HG03108 (cell line): ENCODE data around the gene TUBB3.
"Not testable (repeated sequence)": the region's sequence is repeated elsewhere in the genome, so short reads cannot be mapped to it uniquely, and the experiment has no call there.

ENCODE experiments used
- ATAC-seq: cut with Tn5 transposase; IDR thresholded peaks from one replicate; pipeline ENCODE4 v1.9.1; 2021; ENCODE audit warnings: moderate library complexity; ENCODE audit not compliant: unreplicated experiment

The TUBB3 gene

DNA sequence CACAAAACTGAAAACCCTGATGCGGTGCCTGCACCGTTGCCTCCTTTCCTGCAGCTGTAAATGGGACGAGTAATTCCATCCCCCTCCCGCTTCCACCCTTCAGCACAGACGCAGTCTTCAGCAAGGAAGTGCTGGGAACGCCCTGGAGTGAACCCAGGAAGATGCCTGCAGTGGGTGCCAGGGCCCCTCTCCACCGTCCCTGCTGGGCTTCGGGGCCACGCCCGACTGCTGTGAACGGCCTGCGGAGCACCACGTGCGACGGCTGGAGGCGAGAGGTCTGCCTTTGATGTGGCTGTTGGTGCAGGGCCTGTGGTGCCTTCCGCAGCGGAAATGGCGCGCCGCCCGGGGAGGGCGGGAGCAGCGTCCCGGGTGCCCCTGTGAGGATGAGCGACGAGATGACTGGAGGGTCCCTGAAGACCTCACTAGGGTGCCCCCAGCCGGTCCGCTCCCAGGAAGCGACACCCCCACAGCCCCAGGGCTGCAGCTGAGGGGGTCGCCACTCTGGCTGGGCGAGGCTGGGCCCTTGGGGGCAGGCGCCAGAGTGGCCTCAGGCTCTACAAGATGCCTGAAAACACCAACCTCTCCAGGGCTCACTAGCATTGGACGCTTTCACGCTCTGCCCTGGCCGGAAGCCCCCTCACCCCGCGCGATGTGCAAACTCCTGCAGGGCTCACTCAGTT lies 5.2 kb upstream of the TUBB3 start:
- ATAC-seq: peak; percentile 88

- peak; percentile 8 for ATAC-seq
These were observed 4.4 kb upstream of the TUBB3 start, which contains the start of gene MC1R for GRCh38 chr16:89918453-89919347. MC1R (plus strand) TSS chr16:89918862; CDS start chr16:89919259, 397 bp downstream.

GRCh38 chr16:89919535-89920406 lies 3.4 kb upstream of the TUBB3 start:
- no peak for ATAC-seq

DNA sequence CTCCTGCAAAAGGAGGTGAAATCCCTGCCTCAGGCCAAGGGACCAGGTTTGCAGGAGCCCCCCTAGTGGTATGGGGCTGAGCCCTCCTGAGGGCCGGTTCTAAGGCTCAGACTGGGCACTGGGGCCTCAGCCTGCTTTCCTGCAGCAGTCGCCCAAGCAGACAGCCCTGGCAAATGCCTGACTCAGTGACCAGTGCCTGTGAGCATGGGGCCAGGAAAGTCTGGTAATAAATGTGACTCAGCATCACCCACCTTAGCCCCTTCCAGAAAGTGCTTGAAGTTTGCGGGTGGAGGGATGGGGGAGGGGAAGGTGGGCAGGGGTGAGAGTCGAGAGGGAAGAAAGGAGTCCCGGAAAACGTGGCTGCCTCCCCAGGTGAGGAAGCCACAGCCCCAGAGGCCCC lies 2.4 kb upstream of the TUBB3 start:
- no peak for ATAC-seq

DNA sequence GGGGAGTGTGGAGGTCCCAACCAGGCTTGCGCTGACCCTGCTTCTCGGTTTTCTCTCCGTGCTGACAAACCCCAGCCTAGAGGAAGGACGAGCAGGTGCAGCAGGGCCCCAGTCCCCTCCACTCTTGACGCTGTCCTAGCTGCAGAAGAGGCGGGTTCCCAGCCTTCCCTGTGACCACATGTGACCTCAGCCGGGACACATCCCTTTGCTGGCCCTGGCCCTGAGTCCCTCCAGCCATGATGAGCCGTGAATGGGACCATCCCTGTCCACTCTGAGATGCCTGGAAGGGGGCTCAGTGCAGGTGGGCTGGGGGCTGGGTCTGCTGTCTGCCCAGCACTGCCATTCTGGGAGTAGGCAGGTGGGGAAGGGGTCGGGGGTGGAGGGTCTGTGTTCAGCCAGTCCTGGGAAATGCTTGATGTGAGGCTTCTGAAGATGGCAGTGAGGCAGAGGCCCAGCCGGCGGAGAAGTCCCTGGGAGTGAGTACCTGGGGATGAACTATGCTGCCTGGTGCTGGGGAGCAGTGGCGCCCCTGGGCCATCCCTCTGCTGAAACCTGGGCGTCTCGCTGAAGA lies 1.9 kb upstream of the TUBB3 start:
- no peak for ATAC-seq

DNA sequence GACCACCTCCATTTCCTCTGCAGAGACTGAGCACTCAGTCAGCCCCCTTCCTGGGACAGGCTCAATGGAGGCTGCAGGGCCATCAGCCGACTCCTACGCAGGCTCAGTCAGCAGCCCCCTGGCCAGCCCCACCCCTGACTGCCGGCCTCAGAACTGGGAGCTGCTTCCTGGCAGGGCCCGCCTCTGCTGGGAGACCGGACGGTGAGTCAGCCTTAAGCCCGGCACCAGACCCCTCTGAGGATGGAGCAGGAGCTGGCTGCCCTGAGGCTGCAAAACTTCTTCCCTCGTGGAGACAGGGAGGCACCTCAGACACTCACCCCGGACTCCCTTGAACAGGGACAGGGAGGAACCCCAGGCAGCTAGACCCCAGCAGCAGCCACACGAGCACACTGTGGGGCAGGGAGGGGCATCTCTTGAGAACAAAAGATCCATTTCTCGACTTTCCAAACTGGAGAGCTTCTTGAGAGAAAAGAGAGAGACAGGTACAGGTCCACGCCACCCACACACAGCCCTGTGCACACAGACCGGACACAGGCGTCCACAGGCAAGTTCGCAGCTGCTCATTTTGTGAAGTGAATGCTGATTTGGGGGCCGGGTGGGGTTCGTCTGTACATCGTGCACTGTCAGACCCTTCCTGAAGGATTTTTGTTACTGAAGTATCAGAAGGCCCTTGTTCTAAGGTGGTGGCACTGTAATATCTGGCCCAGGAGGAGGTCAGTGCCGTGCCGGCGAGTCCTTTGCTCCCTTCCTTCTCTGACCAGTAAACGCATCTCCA lies 1.3 kb upstream of the TUBB3 start:
- no peak for ATAC-seq

GRCh38 chr16:89922477-89922883 lies 662 bp upstream of the TUBB3 start:
- no peak for ATAC-seq

DNA sequence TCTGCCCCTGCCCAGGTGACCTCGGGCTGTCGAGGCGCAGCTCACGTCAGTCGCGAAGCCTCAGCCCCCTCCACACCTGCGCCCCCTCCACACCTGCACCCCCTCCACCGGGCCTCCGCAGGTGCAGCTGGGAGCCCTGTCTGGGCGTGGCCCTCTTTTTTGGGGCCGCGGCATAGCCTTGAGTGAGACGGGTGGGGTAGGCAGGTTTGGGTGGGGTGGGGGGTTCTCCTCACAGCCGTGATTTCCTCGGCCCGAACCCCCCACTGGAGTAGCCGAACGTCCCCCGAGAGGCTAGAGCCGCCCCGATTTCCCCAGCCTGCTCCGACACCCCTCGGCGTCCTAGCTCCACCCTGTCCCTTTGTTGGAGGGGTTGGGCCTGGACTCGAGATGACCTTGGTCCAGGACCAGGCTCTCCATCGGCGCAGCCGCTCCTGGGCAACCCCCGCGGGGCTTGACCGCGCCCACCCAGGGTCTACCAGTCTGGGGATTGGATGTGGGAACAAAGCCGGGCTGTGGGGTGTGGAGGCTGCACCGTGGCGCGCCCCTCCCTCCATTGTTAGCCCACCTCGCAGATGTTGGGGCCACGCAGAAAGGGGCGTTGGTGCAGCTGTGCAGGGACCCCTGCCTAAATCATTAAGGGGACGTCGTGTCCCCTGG lies 626 bp downstream of the TUBB3 start:
- ATAC-seq: no peak

DNA sequence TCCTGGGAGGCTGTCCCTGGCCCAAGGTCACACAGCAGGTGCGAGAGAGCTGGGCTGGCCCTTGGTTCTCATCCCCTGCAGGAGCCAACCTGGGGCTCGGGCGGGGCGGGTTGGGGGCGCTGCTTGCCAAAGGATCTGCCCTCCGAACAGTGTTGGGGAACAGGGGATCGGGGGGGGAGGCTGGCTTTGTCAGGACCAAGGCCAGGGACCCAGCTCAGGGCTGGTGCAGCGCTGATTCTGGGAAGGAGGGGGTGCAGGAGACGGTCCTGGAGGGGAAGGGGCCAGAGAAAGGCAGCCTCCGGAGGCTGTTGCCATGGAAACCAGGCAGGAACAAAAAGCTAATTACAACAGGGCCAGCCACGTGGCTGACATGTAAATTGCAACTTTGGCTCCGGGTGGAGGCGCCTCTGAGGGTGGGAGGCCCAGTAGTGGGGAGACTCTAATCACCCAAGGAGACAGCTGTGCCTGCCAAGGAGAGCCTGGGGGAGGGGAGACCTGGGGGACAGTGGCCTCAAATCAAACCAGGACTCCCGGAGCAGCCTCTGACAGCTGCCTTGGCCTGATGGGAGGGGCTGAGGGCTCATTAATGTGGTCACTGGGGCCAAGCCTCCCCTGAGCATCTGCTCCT lies 1.3 kb downstream of the TUBB3 start:
- no peak for ATAC-seq

GRCh38 chr16:89924925-89925307 lies 1.8 kb downstream of the TUBB3 start:
- no peak for ATAC-seq

DNA sequence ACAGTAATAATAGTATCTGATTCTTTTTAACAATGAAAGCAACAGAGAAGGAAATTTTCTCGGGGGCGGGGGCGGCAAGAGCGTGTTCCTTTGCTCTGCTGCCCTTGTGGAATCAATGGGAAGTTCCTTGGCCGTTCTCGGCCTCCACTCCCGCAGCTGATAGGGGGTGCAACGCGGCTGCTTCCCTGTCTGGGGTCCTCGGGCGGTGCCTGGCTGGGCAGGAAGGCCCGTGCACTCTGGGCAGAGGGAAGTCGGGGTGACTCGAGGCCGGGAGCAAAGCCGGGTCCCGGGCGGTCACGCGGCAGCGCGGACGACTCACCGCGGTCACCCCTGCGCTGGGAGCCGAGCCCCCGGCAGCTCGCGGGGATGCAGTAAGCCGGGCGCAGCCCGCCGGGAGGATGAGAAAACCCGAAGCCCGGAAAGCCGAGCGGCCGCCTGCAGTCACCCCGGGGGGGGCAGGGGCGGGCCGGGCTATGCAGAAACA lies 2.5 kb downstream of the TUBB3 start:
- no peak for ATAC-seq

DNA sequence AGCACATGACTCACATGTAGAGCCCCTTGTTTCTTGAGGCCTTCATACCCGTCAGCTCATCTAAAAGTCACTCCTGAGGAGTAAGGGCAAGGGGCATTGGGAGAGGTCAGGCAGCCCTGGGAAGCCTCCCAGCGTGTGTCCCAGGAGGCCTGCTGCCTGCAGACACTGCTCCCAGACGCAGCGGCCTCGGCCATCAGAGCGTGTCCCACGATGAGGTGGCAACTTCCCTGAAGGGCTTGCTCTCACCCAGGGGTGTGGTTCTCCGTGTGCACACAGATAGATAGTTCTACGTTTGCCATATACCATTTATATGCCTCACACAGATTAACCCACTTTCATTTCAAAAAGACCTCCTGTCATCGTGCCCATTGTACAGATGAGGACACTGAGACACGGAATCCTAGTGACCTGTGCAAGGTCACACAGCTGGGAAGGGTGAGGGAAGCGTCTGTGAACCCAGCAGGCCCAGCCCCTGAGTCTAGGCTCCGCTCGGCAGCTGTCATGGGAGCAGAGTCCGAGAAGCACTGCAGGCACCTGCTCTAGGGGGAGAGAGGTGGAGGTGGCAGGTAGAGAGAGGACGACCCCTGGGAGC lies 8.3 kb downstream of the TUBB3 start:
- ATAC-seq: no peak

DNA sequence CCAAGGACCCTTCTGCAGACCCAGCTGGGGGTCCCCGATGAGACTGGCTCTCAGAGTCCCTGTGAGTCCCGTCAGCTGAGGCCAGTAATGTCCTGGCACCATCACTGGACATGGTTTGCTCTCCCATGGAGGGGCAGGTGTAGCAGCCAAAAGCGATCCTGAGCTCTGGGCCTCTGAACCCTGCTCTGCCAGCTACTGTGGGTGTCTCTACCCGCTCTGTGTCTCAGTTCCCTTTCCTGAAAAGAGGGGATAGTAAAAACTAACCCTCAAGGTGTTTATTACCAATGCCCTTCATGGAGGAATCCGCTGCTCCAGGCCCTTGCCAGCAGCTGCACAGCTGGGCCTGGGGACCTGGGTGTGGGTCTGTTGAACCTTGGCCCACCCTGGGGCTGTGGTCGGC lies 8.8 kb downstream of the TUBB3 start:
- ATAC-seq: no peak

GRCh38 chr16:89934019-89934418 lies 10.9 kb downstream of the TUBB3 start:
- ATAC-seq: not testable (repeated sequence)

- ATAC-seq: no peak
These were observed 11.7 kb downstream of the TUBB3 start for GRCh38 chr16:89934611-89935553.

GRCh38 chr16:89935620-89936019 lies 12.5 kb downstream of the TUBB3 start:
- ATAC-seq: not testable (repeated sequence)

DNA sequence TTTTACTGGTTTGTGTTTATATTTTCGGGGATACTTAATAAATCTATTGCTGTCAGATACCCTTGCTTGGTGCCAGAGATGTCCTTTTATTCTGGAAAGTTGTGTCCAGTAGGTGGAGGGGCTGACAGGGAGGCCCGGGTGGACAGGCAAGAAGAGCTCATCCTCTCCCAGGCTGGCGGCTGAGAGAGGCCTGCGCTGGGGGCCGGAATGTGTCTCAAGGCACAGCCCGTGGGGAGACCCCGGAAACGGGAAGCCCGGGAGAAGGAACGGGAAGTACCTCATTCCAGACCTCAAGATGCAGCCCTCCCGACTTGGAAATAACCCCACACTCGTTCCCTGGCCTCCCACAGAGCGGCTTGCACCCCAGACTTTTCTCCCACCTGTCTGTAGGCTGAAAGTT lies 12.9 kb downstream of the TUBB3 start:
- ATAC-seq: no peak

DNA sequence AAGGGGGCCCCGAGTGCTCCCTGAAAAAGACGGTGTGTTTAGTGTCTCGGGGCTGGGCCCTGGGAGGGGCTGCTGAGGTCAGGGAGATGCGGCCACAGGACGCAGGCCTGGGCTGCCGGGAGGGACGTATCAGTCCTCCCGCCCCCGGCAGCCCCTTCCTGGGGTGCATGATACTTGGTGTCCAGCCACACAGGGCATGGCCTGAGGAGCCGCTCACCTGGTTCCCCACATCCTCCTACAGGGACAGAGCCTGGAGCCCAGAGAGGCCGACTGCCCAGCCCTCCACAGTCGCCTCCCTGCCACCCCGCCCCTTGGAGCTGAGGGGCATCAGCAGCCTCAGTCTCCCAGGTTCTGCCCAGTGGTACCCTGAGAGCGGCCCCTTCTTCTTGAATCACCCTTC lies 13.4 kb downstream of the TUBB3 start:
- ATAC-seq: no peak
